OCI-LY1 (cell line): ENCODE measurements around the gene MED14.

Experiments
- EZH2 ChIP-seq: fragments of 200-600 bp; sonication (generic), shearing (Covaris generic); IDR thresholded peaks from 2 replicates; pipeline ENCODE4 v1.8.0; 2017; ENCODE audit warnings: borderline replicate concordance, mixed run types, mild to moderate bottlenecking, antibody characterized with exemption, low read length, moderate library complexity, mixed read lengths
- TF ChIP-seq, protein P1 (sequence below): fragments of 200-600 bp; sonication (generic), shearing (Covaris generic); IDR thresholded peaks from 2 replicates; pipeline ENCODE4 v1.5.1; 2017; ENCODE audit warnings: mild to moderate bottlenecking, antibody characterized with exemption, low read length, moderate library complexity, mixed read lengths

DNA sequence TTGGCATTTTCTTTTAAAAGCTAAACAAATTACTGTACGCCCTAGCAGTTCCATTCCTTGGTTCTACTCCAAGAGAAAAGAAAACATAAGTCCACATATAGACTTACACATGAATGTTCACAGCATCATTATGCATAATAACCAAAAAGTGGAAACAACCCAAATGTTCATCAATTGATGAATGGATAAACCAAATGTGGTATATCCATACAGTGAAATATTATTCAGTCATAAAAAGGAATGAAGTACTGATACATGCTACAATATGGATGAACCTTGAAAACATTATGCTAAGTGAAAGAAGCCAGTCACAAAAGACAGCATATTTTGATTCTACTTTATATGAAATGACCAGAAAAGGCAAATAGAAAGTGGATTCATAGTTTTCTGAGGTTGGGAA, 36.5 kb downstream of the MED14 start:
- TF ChIP-seq, protein P1, sequence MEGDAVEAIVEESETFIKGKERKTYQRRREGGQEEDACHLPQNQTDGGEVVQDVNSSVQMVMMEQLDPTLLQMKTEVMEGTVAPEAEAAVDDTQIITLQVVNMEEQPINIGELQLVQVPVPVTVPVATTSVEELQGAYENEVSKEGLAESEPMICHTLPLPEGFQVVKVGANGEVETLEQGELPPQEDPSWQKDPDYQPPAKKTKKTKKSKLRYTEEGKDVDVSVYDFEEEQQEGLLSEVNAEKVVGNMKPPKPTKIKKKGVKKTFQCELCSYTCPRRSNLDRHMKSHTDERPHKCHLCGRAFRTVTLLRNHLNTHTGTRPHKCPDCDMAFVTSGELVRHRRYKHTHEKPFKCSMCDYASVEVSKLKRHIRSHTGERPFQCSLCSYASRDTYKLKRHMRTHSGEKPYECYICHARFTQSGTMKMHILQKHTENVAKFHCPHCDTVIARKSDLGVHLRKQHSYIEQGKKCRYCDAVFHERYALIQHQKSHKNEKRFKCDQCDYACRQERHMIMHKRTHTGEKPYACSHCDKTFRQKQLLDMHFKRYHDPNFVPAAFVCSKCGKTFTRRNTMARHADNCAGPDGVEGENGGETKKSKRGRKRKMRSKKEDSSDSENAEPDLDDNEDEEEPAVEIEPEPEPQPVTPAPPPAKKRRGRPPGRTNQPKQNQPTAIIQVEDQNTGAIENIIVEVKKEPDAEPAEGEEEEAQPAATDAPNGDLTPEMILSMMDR: no peak
- TF ChIP-seq EZH2: no peak
